Esophagus muscularis mucosa (tissue), 4 donors: Measurements from ENCODE around the gene MYL3.

ENCODE experiments used
- CTCF ChIP-seq, 3 experiments: fragments of 200-600 bp in 2 of 3; fragments of 450-650 bp in 1 of 3; sonication (generic) in 2 of 3; IDR thresholded peaks; one replicate each; pipeline ENCODE4 v1.5.1; 2017 to 2019; ENCODE audit warnings: antibody characterized with exemption in 3 of 3, mild to moderate bottlenecking in 2 of 3, moderate library complexity in 1 of 3
- EP300 ChIP-seq: sonication (generic); formaldehyde crosslinking; IDR thresholded peaks from one replicate; pipeline ENCODE4 v1.6.1; 2017; ENCODE audit warnings: antibody characterized with exemption
- POLR2A ChIP-seq: fragments of 450-650 bp; IDR thresholded peaks from one replicate; pipeline ENCODE4 v1.6.1; 2017; ENCODE audit warnings: antibody characterized with exemption, moderate library complexity, mild to moderate bottlenecking, low read depth

- TF ChIP-seq CTCF (IDR thresholded peaks at IDR 0.05) (no peak), POLR2A (no peak), EP300 (no peak)
Observed at GRCh38 chr3:46885612-46886011, 22.4 kb upstream of the MYL3 start.
